ENCODE data around the gene WNT5A.

Gene WNT5A

DNA sequence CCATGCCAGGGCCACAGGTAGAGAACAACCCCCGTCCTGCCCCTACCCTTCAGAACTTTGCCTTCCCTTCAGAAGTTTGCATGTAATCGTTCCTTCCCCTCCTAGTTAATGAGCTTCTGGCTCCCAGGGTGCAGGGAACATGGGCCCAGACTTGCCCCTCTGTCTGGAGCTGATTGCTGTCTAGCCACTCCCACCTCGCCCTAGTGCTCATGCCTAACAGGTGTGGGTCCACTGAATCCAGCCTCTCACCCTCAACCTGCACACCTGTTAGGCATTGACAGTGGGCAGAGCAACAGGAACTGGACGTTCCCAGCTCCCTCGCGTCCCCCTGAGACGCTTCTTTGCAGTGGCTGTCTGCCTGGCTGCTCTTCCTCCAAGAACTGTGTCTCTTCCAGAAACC is 40.3 kb downstream of the WNT5A start:
- DNase-seq (ENCODE audit: low spot score), result no peak

- DNase-seq (ENCODE audit: low spot score), result no peak
Measured at GRCh38 chr3:55445551-55445950, 41.6 kb downstream of the WNT5A start.

GRCh38 chr3:55443346-55443745 is 43.8 kb downstream of the WNT5A start:
- DNase-seq (ENCODE audit: low spot score), result no peak

DNA sequence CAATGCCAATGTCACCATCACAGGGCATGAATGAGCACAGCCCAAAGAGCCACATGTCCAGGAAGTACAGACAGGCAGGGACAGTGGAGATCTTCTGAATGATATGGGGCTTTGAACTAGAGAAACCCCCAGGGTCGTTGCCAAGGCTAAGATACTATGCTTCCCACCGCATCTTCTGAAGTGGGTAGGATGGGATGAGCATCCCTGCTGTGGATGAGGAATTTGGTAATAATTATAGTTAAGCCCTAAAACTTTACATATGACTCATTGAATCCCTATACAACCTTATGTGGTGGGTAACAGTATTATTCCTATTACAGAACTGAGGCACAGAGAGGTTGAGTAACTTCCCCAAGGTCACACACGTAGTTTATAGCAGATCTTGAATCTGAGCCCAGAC is 44.2 kb downstream of the WNT5A start:
- DNase-seq (ENCODE audit: low spot score), result no peak

- no peak for DNase-seq (ENCODE audit: low spot score)
Measured at GRCh38 chr3:55441499-55441898, 45.6 kb downstream of the WNT5A start.

DNA sequence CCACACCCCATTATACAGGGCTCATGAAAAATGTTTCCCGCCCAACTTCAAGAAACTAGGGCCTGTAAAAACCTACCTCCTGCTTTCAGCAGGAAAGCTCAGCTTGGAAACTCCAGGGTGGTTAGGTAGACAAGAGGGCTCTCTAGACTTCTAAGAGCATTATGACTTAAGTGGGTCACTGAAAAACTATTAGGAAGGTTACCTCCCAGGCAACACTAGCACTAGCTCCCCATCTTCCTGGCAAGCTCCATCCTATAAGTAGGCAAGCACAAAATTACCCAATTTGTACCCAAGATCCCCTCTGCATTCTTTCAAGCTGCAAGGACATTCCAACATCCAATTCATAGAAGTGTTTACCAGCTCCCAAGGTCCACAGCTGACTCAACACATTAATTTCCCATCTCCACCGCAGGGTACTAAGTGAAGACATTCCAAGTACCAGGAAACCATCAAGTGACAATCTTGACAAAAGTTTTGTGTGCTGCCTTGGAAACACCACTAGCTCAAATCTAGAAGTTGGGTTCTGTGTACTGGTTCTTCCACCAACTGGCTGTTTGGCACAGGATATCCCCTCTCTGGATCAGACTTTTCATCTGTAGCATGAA is 46.9 kb downstream of the WNT5A start:
- DNase-seq (ENCODE audit: low spot score), result no peak

DNA sequence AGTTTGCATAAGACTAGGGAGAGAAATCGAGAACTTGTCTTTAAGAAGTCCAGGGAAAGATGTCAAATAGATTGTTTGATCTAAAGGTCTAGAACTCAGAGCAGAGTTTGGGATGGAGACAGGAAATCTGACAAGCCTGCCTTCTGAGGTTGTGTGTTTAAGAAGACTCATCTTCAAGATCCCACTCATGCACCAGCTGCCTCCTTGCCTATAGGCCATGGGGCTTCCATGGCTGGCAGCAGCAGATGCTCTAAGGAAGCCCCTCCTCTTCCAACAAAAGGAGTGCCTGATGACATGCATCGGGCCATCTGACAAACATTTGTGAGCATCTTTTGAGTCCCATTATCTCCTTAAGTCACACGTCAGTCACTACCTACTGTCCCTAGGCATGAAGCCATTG is 47.4 kb downstream of the WNT5A start:
- DNase-seq (ENCODE audit: low spot score), result no peak

DNA sequence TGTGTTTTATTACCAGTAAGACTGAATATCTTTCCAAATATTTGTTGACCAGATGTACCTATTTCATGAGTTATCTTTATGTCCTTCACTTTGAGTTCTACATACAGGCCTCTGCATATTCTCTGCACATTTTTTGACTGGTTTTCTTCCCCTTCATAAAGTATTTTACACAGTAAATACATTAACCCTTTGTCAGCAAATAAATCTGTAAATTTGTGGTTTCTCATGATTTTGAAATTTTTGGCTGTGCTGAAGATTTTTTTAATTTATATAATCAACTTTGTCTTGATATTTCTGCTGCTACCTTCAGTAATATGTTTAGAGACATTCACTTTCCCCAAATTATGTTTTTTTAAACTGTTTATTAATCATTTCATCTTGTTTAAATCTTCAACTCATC is 50.5 kb downstream of the WNT5A start:
- DNase-seq (ENCODE audit: low spot score), result no peak

DNA sequence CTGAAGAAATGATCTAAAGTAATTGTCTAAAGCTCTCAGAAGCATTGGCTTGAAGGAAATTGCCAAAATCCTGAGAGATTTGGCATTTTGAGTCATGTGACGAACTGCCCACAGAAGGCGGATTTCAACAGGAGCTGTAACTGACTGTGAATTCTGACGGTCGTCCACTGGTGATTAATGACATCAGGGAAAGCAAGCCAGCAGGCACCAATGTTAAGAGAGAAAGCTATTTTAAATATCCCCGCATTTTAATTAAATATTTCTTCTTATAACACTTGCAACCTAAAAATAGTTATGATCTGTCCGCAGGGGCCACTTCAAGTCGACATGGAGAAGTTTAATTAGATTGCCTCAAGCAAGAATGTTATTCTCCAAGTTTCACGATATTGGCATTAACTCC is 51.6 kb downstream of the WNT5A start:
- no peak for DNase-seq (ENCODE audit: low spot score)

DNA sequence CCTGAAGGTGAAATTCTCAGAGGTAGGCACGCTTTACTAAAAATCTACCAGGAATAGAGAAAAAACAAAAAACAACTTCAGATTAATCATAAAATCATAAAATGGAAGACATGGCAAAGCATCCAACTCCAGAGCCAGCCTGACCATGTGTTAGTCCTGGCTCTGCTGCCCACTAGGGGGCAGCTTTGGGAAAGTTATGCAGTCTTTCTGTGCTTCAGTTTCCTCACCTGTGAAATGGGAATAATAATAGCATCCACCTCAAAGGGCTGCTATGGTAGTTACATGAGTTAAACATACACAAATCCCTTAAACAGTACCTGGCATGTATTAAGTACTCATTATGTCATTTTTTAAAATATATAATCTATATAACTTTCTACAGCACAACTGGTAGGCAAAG is 52.3 kb downstream of the WNT5A start:
- DNase-seq (ENCODE audit: low spot score), result no peak

- DNase-seq (ENCODE audit: low spot score), result no peak
Measured at GRCh38 chr3:55431041-55431440, 56.1 kb downstream of the WNT5A start.

DNA sequence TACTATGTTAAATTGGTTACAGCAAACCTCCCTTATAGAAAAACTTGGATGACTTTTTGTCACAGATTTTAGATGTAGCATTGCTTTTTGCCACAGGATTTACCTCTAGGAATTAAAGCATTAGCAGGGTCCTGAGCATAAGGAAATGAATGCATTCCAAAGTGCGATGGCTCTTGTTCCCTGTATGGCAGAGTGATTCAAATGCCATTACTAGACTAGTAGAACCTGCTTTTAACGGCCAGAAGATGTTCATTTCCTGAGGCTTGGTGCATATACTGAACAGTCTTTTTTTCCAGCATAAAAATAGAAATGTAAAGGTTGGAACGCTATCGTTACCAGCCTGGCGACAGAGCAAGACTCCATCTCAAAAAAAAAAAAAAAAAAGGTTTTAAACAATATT is 59.4 kb downstream of the WNT5A start:
- DNase-seq (ENCODE audit: low spot score), result no peak

DNA sequence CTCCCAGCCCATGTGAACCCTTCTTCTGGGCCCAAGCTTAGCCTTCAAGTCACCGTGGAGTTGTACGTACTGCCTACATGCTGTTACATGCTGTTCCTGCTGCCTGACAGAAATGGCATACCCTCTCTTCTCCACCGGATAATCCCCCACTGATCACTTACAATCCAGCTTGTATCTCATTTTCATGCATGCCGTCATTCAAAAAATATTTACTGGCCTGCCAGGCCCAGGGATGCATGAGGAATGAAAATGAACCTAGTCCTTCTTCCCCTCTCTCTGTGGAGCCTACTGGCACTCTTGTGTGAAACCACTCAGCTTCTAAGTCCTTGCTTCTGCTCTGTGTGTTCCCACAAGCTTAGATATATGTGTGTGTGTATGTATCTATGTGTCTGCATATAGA is 60.6 kb downstream of the WNT5A start:
- no peak for DNase-seq (ENCODE audit: low spot score)

GRCh38 chr3:55423782-55424181 is 63.3 kb downstream of the WNT5A start:
- DNase-seq (ENCODE audit: low spot score), result no peak

DNA sequence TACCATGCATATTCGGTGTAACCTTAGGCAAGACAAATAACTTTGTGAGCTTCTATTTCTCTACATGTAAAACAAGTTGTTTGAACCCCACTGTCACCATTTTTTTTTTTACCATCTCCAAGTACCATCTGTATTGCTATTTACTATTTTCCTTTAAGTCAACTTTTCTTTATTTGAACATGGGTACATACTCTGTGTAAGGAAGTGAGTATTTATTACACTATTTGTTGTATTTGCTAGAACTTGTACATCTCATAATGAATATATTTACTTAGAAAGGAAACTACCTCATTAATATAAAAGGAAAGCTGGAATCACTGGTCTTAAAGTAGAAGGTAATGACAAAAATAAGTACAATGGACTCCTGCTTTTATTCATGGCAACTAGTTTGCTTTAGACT is 69.9 kb downstream of the WNT5A start:
- DNase-seq (ENCODE audit: low spot score), result no peak

- peak; percentile 71 for DNase-seq (ENCODE audit: low spot score)
Measured at GRCh38 chr3:55416331-55416821, 70.7 kb downstream of the WNT5A start.

Data from AG08396 (cell line).